H1 (cell line): ENCODE measurements around the gene ZC3H12C. TPM values are rescaled to one million over a fixed set of nuclear protein-coding genes. Genes with fewer than 3 reads are reported as not detected.

Experiments used
- HDAC2 ChIP-seq, 2 experiments: fragments of 300-600 bp in 1 of 2; sonication (generic) in 1 of 2; IDR thresholded peaks; 2 replicates each; pipeline ENCODE4 v1.6.1; 2011 to 2012; ENCODE audit warnings: low read depth in 2 of 2, low read length in 2 of 2, mild to moderate bottlenecking in 2 of 2, moderate library complexity in 2 of 2, borderline replicate concordance in 1 of 2, inconsistent platforms in 1 of 2
- JUN ChIP-seq: IDR thresholded peaks from 2 replicates; pipeline ENCODE4 v1.6.1; 2011; ENCODE audit warnings: low read depth, mild to moderate bottlenecking, improper control_type of control experiment, low read length
- RNF2 ChIP-seq: fragments of 200-900, 300-1000 bp; sonication (generic); IDR thresholded peaks from 2 replicates; pipeline ENCODE4 v1.7.1; 2016; ENCODE audit warnings: borderline replicate concordance, low read depth, mild to moderate bottlenecking, antibody characterized with exemption, low read length; ENCODE audit not compliant: poor library complexity, severe bottlenecking; ENCODE audit errors: missing control alignments
- TBP ChIP-seq: IDR thresholded peaks from 2 replicates; pipeline ENCODE4 v1.6.1; 2011; ENCODE audit warnings: low read depth, low read length, improper control_type of control experiment
- ZNF274 ChIP-seq: IDR thresholded peaks from 2 replicates; pipeline ENCODE4 v1.7.0; 2012; ENCODE audit warnings: low read length, borderline replicate concordance; ENCODE audit errors: extremely low read depth
- polyA plus RNA-seq, 7 experiments: library from polyadenylated mRNA; depleted of rRNA in 3 of 7; stranded (reverse) in 5 of 7; unstranded in 2 of 7; fragments of >200 nt in 5 of 7; fragments of 200-250 nt in 2 of 7; gene quantifications; 1 replicate in 5 of 7; 2 replicates in 1 of 7; 4 replicates in 1 of 7; pipeline versions ENCODE4 v1.2.1 to v1.2.3, GENCODE V29; 2011 to 2013; ENCODE audit warnings: missing spikeins in 2 of 7, mixed read lengths in 2 of 7
- total RNA-seq: library from RNA; stranded (reverse); fragmentation: NEBNext Ultra II Directional; extraction: Animal tissue kit (Norgen Biotek cat#: 25700); gene quantifications from 2 replicates; pipeline ENCODE4 v1.2.1, GENCODE V29; 2021

The ZC3H12C gene
- total and polyA plus RNA-seq, 2 of the 8 experiments (the other 6 are each of a cell fraction or from before 2014, with no cell fraction given), result 2.0 to 2.7 TPM

- TF ChIP-seq HDAC2 (IDR thresholded peaks at IDR 0.05; ENCODE audit: borderline replicate concordance in 1 of 2, low read depth in 2 of 2, low read length in 2 of 2) (no peak), RNF2 (no peak), ZNF274 (no peak), TBP (no peak), JUN (no peak)
Measured at GRCh38 chr11:110196241-110196754, 103.1 kb downstream of the ZC3H12C start (continued).
